ENCODE data around the gene TFPI2. TPM values are rescaled to one million over a fixed set of nuclear protein-coding genes. Genes with fewer than 3 reads are reported as not detected.

The TFPI2 gene, protein sequence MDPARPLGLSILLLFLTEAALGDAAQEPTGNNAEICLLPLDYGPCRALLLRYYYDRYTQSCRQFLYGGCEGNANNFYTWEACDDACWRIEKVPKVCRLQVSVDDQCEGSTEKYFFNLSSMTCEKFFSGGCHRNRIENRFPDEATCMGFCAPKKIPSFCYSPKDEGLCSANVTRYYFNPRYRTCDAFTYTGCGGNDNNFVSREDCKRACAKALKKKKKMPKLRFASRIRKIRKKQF
- total RNA-seq = not detected

DNA sequence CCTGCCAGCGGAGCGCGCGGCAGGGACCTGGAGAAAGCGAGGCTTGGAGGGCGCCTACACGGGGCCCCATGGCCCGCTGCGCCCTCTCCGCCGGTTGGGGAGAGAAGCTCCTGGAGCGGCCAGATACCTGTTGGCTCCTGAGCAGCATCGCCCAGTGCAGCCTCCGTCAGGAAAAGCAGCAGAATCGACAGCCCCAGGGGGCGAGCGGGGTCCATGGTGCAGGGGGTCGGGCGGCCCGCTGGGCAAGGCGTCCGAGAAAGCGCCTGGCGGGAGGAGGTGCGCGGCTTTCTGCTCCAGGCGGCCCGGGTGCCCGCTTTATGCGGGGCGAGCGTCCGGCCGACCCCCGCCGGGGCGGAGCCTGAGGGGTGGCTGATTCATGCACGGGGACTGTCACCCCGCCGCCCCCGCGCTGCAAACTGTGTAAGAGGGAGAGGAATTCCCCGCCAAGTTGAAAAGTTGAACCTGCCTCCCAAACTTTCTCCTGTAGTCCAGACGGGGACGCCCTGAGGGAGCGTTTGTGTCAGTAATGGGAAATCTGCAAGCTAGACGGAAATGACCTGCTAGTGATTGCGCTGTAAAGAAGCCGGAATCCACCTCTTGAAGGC is at the start of gene TFPI2:
TSS of gene TFPI2 (minus strand) at position 290 of the 605 bp plus-strand sequence. CDS start at position 215, 75 bp downstream.
- H3K9me3 Mint-ChIP-seq = no peaks in the 10 kb centered on the region
- CTCF ChIA-PET = interaction anchor here (0.6 to 1.0 kb wide), 2 partner anchors 10 to 109 kb away, joined by 3 read pairs; no protein-coding TSS in a partner anchor
- H3K36me3 Mint-ChIP-seq (ENCODE audit: low read depth) = no peaks in the 10 kb centered on the region
- H3K4me1 Mint-ChIP-seq = peaks cover 10% of the 10 kb centered on the region
- H3K4me3 Mint-ChIP-seq = peak within 1 kb of the TSS; percentile 42
- H3K27ac Mint-ChIP-seq = no peak within 1 kb of the TSS
- DNase-seq = no peak
- POLR2A ChIA-PET = no interaction called here
- peaks cover 54% of the 10 kb centered on the region for H3K27me3 Mint-ChIP-seq

DNA sequence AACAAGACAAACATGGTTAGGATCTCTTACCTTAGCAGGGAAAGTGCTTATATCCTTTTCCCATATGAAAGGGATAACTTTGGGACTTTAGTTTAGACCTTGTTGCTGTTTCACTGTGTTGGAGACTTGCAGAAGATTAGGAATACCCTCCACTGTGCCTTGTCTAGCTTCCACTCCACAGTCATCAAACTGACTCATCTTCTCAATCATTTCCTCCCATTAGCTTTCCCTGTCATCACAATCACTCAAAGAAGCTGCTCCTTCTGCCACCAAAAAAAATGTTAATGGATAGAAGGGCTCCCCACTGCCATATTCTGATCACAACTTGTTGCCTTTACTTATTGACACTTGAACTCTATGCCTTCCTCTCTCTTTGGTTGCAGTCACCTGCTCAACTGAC is 47.7 kb upstream of the TFPI2 start:
- H3K4me3 Mint-ChIP-seq = no peak overlapping the region
- no peak overlapping the region for H3K27ac Mint-ChIP-seq
- ChIA-PET CTCF (no interaction called here), POLR2A (no interaction called here)
- no peak for DNase-seq
- H3K36me3 Mint-ChIP-seq (ENCODE audit: low read depth) = no peaks in the 10 kb centered on the region
- H3K4me1 Mint-ChIP-seq = no peaks in the 10 kb centered on the region
- peaks cover 13% of the 10 kb centered on the region for H3K27me3 Mint-ChIP-seq
- H3K9me3 Mint-ChIP-seq = no peaks in the 10 kb centered on the region

DNA sequence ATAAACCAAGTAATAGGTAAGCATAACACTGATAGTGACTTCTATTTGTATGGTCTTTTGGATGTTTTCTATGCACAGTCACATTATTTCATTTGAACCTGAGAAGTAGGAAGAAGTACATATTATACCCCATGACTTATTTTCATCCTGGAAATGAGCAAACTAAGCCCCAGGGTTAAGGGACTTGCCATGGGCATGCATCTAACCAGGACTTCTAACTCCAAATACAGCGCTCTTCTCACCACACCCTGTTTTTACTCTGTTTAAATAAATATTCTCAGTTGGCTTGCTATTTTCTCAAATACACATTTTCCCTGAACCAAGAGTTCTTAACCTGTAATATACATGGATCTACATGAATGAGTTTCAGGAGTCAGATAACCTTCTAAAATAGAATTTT is 47.3 kb upstream of the TFPI2 start:
- Mint-ChIP-seq H3K9me3 (no peaks in the 10 kb centered on the region), H3K36me3 (ENCODE audit: low read depth) (no peaks in the 10 kb centered on the region), H3K4me1 (no peaks in the 10 kb centered on the region), H3K4me3 (no peak overlapping the region), H3K27me3 (peaks cover 12% of the 10 kb centered on the region), H3K27ac (no peak overlapping the region)
- POLR2A ChIA-PET = no interaction called here
- no peak for DNase-seq
- CTCF ChIA-PET = no interaction called here

DNA sequence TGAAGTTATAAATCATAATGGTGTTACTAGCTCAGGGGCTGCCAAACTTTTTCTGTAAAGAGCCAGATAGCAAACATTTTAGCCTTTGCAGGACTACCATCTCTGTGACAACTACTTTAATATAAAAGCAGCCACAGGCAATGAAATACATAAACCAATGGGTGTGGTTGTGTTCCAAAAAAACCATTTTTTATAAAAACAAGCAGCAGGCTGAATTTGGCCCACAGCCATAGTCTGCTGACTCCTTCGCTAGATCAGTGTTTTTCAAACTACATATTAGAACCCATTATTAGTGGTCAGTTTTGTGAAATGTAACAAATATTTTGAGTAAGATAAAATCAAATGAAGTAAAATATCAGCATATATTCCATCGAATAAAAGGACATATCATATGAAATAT is 44.5 kb upstream of the TFPI2 start:
- Mint-ChIP-seq H3K4me3 (no peak overlapping the region), H3K9me3 (no peaks in the 10 kb centered on the region), H3K4me1 (no peaks in the 10 kb centered on the region), H3K27me3 (peaks cover 14% of the 10 kb centered on the region), H3K27ac (no peak overlapping the region), H3K36me3 (ENCODE audit: low read depth) (no peaks in the 10 kb centered on the region)
- CTCF ChIA-PET = interaction anchor here (0.6 kb wide), 1 partner anchor 217 kb away, joined by 3 read pairs; no protein-coding TSS in a partner anchor
- no peak for DNase-seq
- POLR2A ChIA-PET = no interaction called here

DNA sequence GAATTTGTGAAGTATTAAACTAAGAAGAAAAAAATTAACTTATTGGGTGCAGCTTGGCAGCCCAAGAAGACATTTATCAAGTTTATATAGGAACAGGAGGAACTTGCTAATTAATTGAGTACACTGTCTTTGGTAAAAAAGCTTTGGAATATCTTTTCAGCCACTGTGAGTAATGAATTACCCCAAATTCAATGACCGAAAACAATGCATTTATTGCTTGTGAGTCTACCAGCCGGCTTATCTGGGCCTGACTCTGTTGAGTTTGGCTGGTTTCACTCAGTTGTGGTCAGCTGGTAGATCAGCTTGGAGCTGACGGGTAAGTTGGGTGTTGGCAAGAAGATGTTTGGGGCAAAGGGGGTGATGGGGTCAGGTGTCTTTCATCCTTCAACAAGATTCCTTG is 42.6 kb upstream of the TFPI2 start:
- H3K36me3 Mint-ChIP-seq (ENCODE audit: low read depth) = no peaks in the 10 kb centered on the region
- H3K27me3 Mint-ChIP-seq = peaks cover 12% of the 10 kb centered on the region
- H3K9me3 Mint-ChIP-seq = no peaks in the 10 kb centered on the region
- no peaks in the 10 kb centered on the region for H3K4me1 Mint-ChIP-seq
- ChIA-PET CTCF (no interaction called here), POLR2A (no interaction called here)
- H3K4me3 Mint-ChIP-seq = no peak overlapping the region
- no peak overlapping the region for H3K27ac Mint-ChIP-seq
- no peak for DNase-seq

DNA sequence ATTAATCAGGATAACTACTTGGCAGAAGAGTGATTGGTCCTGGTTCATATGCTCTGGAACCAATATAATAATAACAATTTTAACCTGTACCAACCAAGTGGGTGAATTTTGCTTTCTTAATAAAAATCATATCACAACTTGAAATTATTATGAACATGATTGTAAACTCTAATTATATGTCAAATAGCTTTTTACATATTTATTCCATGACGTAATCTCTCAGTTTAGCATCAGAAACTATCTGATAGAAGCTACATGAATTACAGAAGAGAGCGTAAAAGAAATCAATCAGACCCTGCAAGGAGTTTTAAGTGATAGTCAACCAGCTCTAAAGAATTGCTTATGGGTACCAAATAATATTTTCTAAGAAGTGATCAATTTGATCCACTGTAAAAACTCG is 41.1 kb upstream of the TFPI2 start:
- Mint-ChIP-seq H3K9me3 (no peaks in the 10 kb centered on the region), H3K36me3 (ENCODE audit: low read depth) (no peaks in the 10 kb centered on the region), H3K4me1 (no peaks in the 10 kb centered on the region), H3K27me3 (peaks cover 9% of the 10 kb centered on the region), H3K27ac (no peak overlapping the region), H3K4me3 (no peak overlapping the region)
- ChIA-PET POLR2A (no interaction called here), CTCF (no interaction called here)
- DNase-seq = no peak

DNA sequence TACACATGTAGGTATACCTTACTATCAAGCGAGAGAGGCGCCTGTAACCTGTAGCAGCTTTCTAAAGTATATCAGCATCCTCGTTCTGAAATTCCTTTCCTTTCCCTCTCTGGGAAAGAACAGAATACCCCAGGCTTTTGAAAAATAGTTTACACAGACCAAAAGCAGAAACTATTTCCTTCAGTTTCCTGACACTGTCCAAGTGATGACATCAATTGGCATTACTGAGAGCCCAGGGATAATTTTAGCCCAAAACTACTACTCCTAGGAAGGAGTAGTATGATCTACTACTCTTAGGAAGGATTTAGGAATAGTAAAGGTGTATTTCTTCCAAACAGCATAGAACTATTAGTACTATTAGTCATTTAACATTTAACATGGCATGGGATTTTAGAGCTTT is 37.0 kb upstream of the TFPI2 start:
- Mint-ChIP-seq H3K4me1 (no peaks in the 10 kb centered on the region), H3K9me3 (no peaks in the 10 kb centered on the region), H3K27ac (no peak overlapping the region), H3K36me3 (ENCODE audit: low read depth) (no peaks in the 10 kb centered on the region), H3K4me3 (no peak overlapping the region), H3K27me3 (peaks cover 25% of the 10 kb centered on the region)
- ChIA-PET POLR2A (no interaction called here), CTCF (no interaction called here)
- DNase-seq = no peak

DNA sequence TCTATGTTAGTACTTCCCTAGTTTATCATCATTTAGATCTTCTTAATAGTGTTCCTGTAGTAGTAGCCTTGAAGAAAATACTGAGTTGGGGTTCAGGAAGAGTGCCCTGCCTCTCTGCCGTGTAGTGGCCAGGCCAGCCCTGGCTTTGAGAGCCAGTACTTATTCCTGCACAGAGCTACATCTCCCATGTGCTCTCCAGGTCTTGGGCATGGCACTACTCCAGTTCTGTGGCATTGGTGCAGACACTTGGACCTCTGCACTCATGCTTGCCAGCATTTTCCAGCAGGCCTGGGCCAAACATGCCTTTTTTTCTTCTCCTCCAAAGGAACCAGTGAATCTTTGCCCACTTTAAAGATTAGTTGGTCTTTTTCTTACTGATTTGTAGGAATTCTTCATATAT is 36.2 kb upstream of the TFPI2 start:
- CTCF ChIA-PET = no interaction called here
- H3K27me3 Mint-ChIP-seq = peaks cover 29% of the 10 kb centered on the region
- no peaks in the 10 kb centered on the region for H3K36me3 Mint-ChIP-seq (ENCODE audit: low read depth)
- no peak overlapping the region for H3K27ac Mint-ChIP-seq
- DNase-seq = no peak
- no peaks in the 10 kb centered on the region for H3K9me3 Mint-ChIP-seq
- no peak overlapping the region for H3K4me3 Mint-ChIP-seq
- H3K4me1 Mint-ChIP-seq = peaks cover 2% of the 10 kb centered on the region
- POLR2A ChIA-PET = no interaction called here

DNA sequence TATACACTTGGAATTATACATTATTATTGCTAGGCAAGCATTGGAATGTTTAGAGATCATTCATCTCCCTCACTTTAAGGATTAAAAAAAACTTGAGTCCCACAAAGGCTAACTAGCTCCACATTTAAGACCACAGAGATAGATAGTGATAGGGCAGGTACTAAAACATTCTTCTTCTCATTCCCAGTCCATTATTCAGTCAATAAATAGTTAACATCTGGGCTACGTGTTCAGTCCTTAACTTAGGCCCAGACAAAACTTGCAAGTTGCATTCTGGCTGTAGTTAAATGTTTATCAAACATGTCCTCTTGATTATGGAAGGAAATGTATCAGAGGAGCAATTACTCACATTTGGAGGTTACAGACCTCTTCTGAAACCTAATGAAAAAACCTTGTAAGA is 33.4 kb upstream of the TFPI2 start:
- H3K27ac Mint-ChIP-seq = no peak overlapping the region
- H3K4me3 Mint-ChIP-seq = no peak overlapping the region
- peaks cover 9% of the 10 kb centered on the region for H3K4me1 Mint-ChIP-seq
- no peaks in the 10 kb centered on the region for H3K9me3 Mint-ChIP-seq
- POLR2A ChIA-PET = no interaction called here
- CTCF ChIA-PET = no interaction called here
- no peaks in the 10 kb centered on the region for H3K36me3 Mint-ChIP-seq (ENCODE audit: low read depth)
- H3K27me3 Mint-ChIP-seq = peaks cover 31% of the 10 kb centered on the region
- DNase-seq = no peak

DNA sequence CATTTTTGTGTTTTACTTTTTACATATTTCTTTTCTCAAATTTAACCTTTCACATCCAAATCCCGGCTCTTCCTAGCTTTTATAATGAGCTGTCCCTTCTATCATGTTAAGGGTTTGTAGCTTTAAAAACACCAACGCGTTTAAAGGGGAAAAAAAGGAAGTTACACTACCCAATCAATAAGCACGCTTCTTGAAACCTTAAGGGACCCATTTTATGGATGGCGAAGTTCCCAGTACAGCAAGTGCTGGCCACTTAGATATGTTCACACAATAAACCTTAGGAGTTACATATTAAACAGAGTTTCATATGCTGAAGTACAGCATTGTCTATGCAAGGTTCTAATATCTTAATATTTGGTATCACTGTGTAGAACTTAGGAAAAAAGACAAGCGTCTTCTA is 32.7 kb upstream of the TFPI2 start:
- H3K27ac Mint-ChIP-seq = no peak overlapping the region
- H3K4me3 Mint-ChIP-seq = no peak overlapping the region
- H3K4me1 Mint-ChIP-seq = peaks cover 9% of the 10 kb centered on the region
- ChIA-PET POLR2A (no interaction called here), CTCF (no interaction called here)
- H3K36me3 Mint-ChIP-seq (ENCODE audit: low read depth) = no peaks in the 10 kb centered on the region
- H3K27me3 Mint-ChIP-seq = peaks cover 31% of the 10 kb centered on the region
- H3K9me3 Mint-ChIP-seq = no peaks in the 10 kb centered on the region
- no peak for DNase-seq

DNA sequence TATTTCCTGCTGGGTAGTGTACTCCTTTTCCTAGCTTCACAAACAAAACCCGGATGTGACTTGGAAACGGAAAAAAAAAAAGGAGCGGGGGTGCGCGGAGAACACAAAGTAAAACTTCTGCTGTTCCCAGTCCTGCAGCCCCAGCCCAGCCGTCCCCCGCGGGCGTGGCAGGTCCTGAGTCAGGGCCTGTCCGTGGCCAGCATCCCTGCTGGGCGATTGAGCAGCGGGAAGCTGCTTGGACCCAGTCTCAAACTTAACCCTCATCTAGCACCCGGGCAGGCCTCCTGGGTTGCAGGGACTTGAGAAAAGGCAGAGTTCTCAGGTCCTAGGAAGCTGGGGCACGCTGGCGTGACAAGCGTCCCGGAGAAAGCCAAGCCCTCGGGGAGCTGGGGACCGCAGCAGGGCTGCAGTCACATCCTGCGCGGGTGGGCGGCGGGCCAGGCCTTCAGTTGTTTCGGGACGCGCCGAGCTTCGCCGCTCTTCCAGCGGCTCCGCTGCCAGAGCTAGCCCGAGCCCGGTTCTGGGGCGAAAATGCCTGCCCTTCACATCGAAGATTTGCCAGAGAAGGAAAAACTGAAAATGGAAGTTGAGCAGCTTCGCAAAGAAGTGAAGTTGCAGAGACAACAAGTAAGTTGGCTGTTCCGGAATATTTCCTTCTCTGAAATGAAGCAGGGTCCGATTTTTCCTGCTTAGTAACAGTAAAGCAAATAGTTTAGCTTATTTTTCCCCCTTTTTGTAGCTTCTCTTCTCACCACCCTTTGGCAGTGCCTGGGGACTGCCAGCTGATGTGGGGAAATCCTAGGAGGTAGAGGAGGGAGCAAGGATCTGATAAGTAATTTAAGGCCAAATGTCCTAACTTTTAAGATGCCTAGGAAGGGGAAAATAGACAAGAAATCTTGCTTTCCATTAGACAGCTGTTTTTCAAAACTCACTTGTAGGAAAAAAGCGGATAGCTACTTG is 31.3 kb upstream of the TFPI2 start, which contains the start of gene GNG11:
TSS of gene GNG11 (plus strand) at position 129 of the 960 bp plus-strand sequence. CDS start at position 532, 403 bp downstream.
- H3K9me3 Mint-ChIP-seq = no peaks in the 10 kb centered on the region
- H3K4me3 Mint-ChIP-seq = peak within 1 kb of the TSS; percentile 51
- ChIA-PET CTCF (interaction anchor here (0.6 to 0.7 kb wide), 3 partner anchors 25 to 1418 kb away, joined by 3 read pairs; no protein-coding TSS in a partner anchor), POLR2A (no interaction called here)
- no peaks in the 10 kb centered on the region for H3K36me3 Mint-ChIP-seq (ENCODE audit: low read depth)
- H3K4me1 Mint-ChIP-seq = peaks cover 9% of the 10 kb centered on the region
- no peak within 1 kb of the TSS for H3K27ac Mint-ChIP-seq
- H3K27me3 Mint-ChIP-seq = peaks cover 36% of the 10 kb centered on the region
- peak; percentile 7 for DNase-seq

DNA sequence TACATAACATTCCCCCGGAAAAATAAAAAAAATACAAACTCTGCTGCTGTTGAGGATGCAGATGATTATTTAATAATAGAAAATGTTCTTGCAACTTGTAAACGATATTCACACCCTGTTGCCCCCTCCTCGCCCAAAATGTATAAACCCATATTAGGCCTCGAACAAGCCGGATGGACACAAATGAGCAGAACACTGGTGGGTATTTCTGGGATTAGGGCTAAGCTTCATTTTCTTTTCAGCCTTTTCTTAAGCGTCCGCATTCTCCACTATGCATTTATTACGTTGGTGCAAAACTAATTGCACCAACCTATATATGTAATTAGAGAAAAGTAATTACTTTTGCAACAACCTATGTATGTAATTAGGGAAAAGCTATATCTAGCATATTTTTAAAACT is 30.6 kb upstream of the TFPI2 start:
- no peaks in the 10 kb centered on the region for H3K36me3 Mint-ChIP-seq (ENCODE audit: low read depth)
- peaks cover 9% of the 10 kb centered on the region for H3K4me1 Mint-ChIP-seq
- peaks cover 32% of the 10 kb centered on the region for H3K27me3 Mint-ChIP-seq
- H3K4me3 Mint-ChIP-seq = peak overlapping the region; percentile 51
- no peak for DNase-seq
- no peak overlapping the region for H3K27ac Mint-ChIP-seq
- no peaks in the 10 kb centered on the region for H3K9me3 Mint-ChIP-seq
- CTCF ChIA-PET = interaction anchor here (0.6 to 0.7 kb wide), 3 partner anchors 24 to 1418 kb away, joined by 3 read pairs; no protein-coding TSS in a partner anchor
- POLR2A ChIA-PET = no interaction called here
